HG03565 (cell line): ENCODE measurements around the gene EPS8L1.
"Not testable (repeated sequence)": the region's sequence is repeated elsewhere in the genome, so short reads cannot be mapped to it uniquely, and the experiment has no call there.

Source experiments
- ATAC-seq: cut with Tn5 transposase; IDR thresholded peaks from one replicate; pipeline ENCODE4 v1.9.1; 2021; ENCODE audit warnings: mild to moderate bottlenecking, moderate library complexity; ENCODE audit not compliant: unreplicated experiment

The EPS8L1 gene

DNA sequence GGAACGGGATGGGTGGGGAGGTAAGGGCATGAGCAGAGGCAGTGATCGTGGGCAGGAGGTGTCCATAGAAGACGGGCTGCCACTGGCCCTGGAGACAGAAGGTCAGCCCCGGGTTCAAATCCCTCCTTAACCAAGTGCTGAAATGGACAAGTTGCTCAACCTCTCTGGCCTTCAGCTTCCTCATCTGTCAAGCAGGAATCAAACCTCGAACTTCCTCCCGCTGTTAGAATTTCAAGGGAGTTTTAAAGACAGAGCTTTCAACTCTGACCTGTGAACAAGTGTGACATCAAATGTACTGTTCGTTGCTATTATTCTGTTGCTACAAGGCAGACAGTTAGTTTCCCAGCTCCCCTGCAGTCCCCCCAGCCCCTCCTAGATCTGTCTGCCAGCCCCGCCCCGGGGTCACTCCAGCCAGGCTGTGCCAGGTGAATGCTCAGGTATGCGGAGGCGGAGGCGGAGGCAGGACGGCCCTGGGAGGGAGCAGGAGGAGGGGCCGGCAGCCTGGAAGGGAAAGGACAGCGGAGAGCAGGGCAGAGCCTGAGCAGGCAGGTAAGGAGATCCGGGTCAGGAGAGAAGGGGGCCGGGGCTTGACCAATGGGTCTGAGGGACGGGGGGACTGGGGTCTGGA lies at the start of gene EPS8L1:
TSS of gene EPS8L1 (plus strand) at position 499 of the 628 bp plus-strand sequence. CDS start 576 bp downstream, outside the sequence.
- no peak for ATAC-seq

DNA sequence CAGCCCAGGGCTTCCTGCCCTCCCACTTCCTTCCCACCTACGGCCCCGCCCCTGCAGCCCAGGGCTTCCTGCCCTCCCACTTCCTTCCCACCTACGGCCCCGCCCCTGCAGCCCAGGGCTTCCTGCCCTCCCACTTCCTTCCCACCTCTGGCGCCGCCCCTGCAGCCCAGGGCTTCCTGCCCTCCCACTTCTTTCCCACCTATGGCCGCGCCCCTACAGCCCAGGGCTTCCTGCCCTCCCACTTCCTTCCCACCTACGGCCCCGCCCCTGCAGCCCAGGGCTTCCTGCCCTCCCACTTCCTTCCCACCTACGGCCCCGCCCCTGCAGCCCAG lies 48.6 kb upstream of the EPS8L1 start:
- ATAC-seq = not testable (repeated sequence)

DNA sequence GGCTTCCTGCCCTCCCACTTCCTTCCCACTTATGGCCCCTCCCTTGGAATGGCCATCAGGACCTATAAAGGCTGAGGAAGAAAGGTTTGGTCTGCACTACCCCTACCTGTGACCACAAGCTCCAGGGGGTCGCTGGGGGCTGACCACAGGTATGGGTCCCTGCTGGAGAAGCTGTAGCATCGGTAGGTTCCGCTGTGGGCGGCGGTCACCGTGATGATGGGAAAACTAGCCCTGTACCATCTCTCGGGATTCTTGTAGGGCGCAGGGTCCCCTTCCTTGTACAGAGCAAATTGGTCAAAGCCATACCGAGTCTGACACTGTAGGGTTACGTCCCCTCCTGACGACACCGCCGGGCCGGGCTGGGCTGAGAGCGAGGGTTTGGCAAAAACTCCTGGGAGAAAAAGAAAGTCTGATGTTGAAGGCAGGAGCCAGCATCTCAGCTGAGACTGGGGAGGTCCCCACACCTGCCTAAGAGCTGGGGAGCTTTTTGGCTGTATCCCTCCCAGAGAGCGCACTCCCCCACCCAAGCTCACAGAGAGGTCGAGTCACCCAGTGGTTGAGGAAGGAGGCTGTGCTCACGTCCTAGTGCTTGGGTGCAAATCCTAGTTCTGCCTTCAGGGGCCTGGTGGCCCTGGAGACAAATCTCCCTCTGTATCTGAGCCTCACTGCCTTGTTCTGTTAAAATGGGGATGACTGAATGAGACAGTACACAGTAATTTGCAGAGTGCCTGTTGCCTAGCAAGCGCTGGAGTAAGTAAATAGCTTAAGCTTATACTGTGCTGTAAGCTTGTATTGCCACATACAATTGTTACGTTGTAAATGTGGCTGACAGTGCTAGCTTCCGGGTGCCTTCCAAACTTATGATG lies 48.0 kb upstream of the EPS8L1 start:
- ATAC-seq = no peak

DNA sequence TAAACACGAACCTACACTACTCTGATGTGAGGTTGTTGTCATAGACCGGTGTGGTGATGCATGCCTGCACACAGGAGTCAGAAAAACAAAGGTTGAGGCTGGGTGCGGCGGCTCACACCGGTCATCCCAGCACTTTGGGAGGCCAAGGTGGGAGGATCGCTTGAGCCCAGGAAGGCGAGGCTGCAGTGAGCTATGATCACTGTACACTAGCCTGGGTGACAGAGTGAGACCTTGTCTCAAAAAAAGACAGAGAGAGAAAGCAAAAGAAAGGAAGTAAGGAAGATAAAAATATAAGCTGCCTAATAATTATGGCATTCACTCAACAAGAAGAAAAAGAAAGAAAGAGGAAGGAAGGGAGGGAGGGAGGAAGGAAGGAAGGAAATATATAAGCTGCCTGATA lies 46.9 kb upstream of the EPS8L1 start:
- ATAC-seq = no peak

DNA sequence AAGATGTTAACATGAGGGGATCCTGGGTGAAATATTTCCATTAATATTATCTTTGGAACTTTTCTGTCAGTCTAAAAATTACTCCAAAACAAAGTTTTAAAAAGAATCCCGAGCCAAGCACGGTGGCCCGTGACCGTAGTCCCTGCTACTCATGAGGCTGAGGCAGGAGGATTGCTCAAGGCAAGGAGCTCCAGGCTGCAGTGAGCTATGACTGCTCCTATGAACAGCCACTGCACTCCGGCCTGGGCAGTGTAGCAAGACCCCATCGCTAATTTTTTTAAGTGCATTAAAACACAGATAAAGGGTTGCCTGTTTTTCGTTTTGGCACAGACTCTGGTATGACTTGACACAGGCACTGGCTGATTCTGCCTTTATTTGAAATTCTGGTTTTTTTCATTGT lies 44.5 kb upstream of the EPS8L1 start:
- no peak for ATAC-seq

DNA sequence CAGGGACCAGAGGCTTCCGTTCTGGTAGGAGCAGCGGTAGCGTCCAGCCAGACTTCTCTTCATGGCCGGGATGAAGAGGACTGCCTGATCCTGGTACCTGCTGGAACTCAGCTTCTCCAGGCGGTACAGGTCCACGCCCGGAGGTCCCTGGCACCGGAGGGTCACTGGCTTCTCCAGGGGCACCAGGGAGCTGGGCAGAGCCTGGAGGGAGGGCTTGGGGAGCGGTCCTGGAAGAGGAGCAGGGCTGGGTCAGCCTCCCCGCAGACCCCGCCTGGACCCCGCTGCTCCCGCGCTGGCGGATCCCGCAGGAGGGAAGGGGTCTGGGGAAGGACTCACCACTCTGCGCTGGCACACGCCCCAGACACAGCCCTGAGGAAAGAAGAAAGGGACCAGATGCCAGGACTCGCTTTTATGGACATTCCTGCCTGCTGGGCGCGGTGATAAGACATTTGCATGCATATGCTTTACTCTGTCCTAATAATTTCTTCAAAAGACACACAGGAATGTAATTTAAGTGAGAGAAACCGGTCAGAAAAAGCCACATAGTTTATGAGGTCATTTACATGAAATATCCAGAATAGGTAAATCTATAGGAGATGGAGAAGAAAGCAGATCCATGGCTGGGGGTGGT lies 43.4 kb upstream of the EPS8L1 start:
- ATAC-seq = no peak

DNA sequence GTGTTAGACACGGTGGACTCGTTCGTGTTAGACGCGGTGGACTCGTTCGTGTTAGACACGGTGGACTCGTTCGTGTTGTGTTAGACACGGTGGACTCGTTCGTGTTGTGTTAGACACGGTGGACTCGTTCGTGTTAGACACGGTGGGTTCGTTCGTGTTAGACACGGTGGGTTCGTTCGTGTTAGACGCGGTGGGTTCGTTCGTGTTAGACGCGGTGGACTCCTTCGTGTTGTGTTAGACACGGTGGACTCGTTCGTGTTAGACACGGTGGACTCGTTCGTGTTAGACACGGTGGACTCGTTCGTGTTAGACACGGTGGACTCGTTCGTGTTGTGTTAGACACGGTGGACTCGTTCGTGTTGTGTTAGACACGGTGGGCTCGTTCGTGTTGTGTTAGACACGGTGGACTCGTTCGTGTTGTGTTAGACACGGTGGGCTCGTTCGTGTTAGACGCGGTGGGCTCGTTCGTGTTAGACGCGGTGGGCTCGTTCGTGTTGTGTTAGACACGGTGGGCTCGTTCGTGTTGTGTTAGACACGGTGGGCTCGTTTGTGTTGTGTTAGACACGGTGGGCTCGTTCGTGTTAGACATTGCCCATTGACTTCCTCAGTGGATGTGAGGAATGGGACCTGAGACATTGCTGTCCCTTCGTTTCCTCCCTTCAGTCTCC lies 42.6 kb upstream of the EPS8L1 start:
- ATAC-seq = not testable (repeated sequence)

DNA sequence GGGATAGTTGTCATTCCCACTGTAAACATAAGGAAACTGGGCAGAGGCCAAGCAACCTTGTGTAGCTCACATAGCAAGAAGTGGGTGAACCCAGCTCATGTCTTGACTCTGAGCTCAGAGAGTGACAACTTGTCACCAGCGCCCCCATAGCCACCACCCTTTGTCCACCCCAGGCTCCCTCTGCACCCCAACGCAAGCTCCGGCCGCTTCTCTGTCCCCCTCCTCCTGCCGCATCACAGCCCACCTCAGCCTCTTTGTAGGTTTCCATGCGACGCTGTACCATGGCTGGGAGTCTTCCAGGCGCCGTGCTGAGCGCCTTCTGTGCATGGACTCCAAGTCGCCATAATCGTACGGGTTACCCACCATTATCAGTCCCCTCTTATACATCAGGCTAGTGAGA lies 40.9 kb upstream of the EPS8L1 start:
- no peak for ATAC-seq

DNA sequence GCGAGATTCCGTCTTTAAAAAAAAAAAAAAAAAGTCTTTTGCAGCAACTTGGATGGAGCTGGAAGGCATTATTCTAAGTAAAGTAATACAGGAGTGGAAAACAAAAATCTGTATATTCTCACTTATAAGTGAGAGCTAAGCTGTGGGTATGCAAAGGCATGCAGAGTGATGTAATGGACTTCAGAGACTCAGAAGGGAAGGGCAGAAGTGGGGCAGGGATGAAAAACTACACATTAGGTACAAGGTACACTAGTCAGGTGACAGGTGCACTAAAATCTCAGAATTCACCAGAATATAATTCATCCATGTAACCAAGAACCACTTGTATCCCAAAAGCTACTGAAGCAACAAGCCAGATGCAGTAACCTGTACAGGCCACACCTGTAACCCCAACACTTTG lies 39.6 kb upstream of the EPS8L1 start:
- ATAC-seq = no peak

DNA sequence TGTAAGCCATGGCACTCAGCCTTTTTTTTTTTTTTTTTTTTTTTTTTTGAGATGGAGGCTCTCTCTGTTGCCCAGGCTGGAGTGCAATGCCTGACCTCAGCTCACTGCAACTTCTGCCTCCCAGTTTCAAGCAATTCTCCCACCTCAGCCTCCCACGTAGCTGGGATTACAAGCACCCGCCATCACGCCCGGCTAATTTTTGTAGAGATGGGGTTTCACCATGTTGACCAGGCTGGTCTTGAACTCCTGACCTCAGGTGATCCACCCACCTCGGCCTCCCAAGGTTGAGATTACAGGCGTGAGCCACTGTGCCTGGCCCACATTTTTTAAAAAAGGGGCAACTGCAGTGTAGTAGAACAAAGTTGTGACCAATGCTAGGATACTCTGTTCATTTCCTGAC lies 38.1 kb upstream of the EPS8L1 start:
- ATAC-seq = not testable (repeated sequence)

DNA sequence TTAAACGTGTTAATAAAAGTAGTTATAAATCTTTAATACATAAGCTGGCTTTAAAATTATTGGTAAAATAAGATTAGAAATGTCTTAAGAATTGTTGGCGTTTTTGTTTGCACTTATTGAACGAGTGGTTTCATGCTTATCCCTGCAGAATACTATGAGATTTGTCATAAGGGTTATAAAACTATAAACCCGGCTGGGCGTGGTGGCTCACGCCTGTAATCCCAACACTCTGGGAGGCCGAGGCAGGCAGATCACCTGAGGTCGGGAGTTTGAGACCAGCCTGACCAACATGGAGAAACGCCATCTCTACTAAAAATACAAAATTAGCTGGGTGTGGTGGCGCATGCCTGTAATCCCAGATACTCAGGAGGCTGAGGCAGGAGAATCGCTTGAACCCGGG lies 35.0 kb upstream of the EPS8L1 start:
- ATAC-seq = not testable (repeated sequence)

DNA sequence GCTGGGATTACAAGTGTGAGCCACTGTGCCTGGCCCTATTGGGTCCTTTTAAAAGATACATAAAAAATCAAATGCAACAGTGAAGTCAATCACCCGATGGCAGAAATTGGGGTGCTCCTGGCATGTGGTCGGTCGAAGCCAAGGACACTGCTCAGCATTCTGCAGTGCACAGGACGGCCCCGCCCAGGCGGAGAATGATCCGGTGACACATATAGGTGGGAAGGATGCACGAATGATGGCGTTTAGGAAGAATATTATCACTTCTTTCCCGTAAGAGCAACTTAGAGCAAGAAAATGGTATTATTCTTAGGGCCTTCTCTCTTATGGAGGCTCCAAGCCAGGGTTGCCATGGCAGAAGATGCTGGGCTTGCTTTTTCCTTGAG lies 34.4 kb upstream of the EPS8L1 start:
- no peak for ATAC-seq

DNA sequence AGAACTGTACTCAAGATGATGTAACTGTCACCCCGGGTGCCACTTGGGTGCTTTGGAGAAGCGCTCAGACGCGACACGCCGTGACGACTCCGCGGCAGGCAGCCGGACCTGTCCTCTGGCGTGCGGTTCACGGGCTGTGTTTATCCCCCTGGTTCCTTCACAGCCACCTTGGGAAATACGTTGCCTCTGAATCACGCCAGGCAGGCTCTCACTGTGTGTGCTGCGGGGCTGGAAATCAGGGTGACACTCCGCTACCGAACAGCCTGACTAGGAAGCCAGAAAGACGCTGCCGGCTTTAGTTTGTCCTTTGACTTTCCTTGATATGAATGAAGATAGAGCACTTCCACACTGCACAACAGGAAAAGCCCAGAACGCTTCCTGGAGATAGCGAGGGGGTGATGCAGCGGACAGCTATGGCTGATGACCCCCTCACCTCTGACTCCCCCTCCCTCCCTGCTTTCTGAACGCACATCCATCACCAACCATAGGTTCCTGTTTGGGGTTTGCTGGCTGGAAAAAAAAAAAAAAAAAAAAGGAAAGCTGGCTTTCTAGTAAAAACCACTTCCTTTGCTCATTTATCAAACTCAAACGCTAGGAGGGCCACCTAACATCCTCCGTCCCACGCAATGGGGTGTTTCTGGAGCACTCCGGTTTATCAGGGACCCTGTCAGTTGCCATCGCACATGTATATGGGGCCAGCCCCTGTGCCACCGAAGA lies 33.9 kb upstream of the EPS8L1 start:
- ATAC-seq = no peak

DNA sequence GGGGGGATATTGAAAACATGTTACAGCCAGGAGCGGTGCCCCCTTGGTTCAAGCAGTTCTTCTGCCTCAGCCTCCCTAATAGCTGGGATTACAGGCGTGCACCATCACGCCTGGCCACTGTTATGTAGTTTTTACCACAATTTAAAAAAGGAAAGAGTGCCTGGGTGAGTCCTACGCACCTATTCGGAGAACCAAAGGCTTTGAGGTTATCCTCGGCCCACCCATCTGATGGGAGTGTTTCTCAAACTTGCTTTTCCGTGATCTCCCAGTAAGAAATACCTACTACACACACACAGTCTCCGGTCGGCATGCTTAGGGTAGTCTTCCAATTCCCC lies 33.4 kb upstream of the EPS8L1 start:
- no peak for ATAC-seq

DNA sequence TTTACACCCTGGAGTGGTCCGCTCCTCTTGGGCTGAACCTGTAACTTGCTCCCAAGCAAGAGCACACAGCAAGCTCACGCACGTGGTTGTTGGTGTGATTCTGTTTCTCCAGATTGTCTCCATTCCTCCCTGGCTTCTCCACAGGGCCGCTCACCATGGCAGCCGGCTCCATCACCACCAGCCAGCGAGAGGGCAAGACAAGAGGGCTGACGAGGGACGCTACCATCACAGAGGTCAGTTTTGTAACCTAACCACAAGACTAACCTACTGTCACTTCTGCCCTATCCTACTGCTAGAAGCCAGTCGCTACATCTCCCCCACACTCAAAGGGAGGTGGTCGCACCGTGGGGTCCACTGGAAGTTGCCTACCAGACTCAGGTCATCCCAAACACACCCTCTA lies 33.0 kb upstream of the EPS8L1 start:
- ATAC-seq = no peak

DNA sequence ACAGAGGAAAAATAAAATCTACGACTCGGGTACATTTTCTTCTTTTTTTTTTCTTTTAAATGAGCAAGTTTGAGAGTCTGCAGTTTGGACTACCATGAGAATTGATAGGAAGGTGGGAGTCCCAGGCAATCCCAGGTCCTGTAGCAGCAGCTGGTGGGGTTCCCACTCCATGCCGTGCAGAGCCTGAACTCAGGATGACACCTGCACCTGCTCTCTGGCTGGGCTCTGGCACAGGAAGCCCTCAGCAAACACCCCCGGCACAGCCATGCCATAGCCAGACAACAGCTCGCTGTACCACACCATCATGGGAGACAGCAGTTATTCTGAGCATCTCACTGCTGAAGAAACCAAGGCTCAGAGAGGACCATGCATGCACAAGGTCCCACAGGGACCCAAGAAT lies 31.4 kb upstream of the EPS8L1 start:
- ATAC-seq = no peak

DNA sequence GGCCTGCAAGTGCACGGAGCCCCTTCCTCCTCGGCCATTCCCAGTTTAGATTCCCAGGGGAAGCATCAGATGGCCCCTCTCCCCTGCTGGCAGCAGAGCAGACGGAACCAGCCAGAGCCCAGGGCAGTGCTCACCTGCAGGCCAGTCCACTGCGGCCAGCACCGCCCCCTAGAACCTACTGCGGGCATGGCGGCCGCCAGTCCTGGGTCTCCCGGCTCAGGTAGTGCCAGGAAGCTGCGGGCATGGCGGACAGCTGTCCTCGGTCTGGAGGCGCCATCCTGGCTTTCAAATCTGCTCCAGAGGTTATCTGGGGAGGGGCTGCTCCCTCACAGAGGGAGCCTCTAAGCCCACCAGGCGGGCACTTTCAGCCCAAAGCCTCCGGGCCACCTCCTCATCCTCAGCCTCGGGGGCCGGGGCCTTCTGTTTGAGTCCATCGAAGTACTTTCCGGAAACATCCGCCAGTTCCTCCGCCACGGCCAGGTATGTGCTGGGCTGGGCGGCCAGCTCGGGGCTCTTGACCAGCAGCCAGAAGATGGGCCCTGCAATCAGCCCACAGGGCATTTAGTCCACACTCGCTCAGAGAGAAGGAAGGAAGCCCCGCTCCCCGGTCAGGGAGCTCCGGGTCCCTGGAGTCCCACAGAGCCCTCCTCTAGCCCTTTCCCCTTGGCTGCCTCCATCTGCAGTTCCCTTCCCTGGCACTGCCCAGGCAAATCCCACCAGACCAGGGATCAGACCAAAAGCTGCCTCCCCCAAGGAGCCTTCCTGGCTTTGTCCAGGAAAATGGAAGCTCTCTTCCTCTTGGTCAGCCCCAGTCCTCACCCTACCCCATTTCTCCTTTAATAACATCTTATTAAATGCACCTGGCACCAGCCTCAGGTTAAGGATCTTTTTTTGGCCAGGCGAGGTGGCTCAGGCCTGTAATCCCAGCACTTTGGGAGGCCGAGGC lies 30.6 kb upstream of the EPS8L1 start:
- ATAC-seq = no peak

DNA sequence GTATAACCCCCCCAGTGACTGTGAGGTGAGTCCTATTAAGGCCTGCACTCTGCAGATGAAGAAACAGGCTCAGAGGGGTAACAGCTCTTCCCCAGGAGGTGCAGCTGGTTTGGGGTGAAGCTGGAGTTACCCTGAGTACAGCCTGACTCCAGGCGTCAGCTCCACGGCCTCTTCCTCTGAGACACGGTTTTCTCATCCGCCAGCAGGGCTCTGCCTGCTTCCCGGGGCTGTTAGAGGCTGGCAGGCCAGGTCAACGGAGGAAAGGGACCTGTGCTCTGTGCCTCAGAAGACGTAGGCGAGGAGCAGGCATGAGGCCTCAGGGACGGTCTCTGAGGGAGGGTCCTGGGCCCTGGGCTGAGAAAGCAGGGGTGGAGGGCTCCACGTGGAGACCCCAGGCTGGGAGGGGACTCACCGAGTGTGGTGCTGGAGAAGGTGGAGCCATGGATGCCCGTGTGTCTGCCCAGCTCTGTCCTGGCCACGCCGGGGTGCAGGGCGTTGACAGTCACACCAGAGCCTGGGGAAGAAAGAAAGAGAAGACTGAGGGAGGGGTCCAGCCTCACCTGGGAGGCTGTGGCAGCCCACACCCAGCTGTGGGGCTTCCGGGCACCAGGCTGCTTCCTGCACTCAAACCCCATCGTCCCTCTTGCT lies 28.6 kb upstream of the EPS8L1 start:
- no peak for ATAC-seq

DNA sequence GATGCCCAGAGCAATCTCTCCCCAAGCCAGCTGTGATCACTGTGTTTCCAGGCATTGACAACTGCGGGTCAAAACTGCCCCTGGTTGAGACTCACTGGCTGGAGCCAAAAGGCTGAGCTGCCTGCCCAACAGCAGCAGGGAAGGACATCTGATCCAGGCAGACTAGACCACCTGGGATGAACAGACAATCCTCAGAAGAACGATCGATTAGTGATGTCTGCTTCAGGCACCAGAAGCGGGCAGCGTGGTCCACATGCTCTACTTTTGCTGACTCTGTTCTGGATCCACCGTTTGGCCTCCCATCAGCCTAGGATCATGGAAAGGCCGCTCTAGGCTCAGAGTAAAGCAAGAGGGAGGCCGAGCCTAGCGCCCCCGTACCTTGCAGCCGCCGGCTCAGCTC lies 27.7 kb upstream of the EPS8L1 start:
- ATAC-seq = no peak

DNA sequence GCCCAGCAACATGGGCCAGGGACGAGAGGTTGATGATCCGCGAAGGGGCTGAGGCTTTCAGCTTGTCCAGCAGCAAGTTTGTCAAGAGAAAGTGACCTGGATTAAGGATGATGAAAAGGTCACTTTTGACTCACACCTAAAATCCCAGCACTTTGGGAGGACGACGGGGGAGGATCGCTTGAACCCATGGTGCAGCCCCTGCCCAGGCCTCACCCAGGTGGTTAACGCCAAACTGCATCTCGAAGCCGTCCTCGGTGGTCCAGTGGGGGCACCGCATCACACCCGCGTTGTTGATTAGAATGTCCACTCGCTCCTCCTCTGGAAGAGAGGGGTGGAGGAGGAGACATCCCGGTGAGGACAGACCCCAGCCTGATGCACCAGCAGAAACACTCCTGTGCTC lies 27.2 kb upstream of the EPS8L1 start:
- ATAC-seq = no peak
